Transverse colon (tissue), 4 donors: ENCODE results near the gene PVALB.

Experiments
- EP300 ChIP-seq: sonication (generic); formaldehyde crosslinking; IDR thresholded peaks from one replicate; pipeline ENCODE4 v1.6.1; 2017; ENCODE audit warnings: antibody characterized with exemption, low read depth
- POLR2A ChIP-seq: fragments of 450-650 bp; IDR thresholded peaks from one replicate; pipeline ENCODE4 v1.6.1; 2016; ENCODE audit warnings: antibody characterized with exemption, mild to moderate bottlenecking, moderate library complexity
- POLR2AphosphoS5 ChIP-seq, 3 donors: sonication (generic); formaldehyde crosslinking; IDR thresholded peaks; one replicate each; pipeline ENCODE4 v1.6.1; 2016; ENCODE audit warnings: antibody characterized with exemption in 3 of 3
- TF ChIP-seq, protein P1 (sequence below), 5 experiments: fragments of 200-600 bp in 3 of 5; fragments of 450-650 bp in 2 of 5; sonication (generic) in 3 of 5; IDR thresholded peaks; 1 replicate in 2 of 5; 2 replicates in 3 of 5; pipeline ENCODE4 v1.5.1; 2016 to 2017; ENCODE audit warnings: antibody characterized with exemption in 5 of 5, inconsistent platforms in 3 of 5, mild to moderate bottlenecking in 2 of 5, moderate library complexity in 1 of 5

DNA sequence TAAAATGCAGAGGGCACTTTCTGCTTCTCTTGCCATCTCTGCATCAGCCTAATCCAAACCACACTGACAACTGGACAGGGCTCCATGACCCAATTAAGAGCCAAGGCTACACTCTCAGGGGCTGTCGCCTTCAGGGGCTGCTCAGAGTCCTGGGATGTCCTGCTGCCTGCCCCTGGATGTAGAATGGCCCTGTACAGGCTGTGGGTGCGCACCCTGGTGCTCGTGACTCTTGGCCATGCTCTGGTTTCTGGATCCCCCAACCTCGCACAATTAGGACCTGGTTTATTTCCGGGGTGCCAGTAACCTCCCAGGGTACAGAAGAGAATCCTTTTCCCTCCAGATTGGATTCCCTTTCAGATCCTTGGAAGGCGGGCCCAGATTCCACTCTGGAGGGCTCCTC is 52.2 kb downstream of the PVALB start:
- no peak for TF ChIP-seq POLR2A
- TF ChIP-seq, protein P1, sequence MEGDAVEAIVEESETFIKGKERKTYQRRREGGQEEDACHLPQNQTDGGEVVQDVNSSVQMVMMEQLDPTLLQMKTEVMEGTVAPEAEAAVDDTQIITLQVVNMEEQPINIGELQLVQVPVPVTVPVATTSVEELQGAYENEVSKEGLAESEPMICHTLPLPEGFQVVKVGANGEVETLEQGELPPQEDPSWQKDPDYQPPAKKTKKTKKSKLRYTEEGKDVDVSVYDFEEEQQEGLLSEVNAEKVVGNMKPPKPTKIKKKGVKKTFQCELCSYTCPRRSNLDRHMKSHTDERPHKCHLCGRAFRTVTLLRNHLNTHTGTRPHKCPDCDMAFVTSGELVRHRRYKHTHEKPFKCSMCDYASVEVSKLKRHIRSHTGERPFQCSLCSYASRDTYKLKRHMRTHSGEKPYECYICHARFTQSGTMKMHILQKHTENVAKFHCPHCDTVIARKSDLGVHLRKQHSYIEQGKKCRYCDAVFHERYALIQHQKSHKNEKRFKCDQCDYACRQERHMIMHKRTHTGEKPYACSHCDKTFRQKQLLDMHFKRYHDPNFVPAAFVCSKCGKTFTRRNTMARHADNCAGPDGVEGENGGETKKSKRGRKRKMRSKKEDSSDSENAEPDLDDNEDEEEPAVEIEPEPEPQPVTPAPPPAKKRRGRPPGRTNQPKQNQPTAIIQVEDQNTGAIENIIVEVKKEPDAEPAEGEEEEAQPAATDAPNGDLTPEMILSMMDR (IDR thresholded peaks at IDR 0.05) = no peak
- TF ChIP-seq EP300 = no peak
- TF ChIP-seq POLR2AphosphoS5 (IDR thresholded peaks at IDR 0.05) = no peak
